H1 (cell line): Measurements from ENCODE around the gene CXCL6. TPM values are rescaled to one million over a fixed set of nuclear protein-coding genes. Genes with fewer than 3 reads are reported as not detected.

ENCODE experiments used
- CTCF ChIA-PET: fragments of 300-600 bp; sonication (Branson Sonifier 250); formaldehyde crosslinking; loops from one replicate; lab custom pipeline; 2021; ENCODE audit not compliant: partially characterized antibody; lab: Charles Lee
- POLR2A ChIA-PET: fragments of 300-600 bp; sonication (Branson Sonifier 250); formaldehyde crosslinking; loops from one replicate; lab custom pipeline; 2021; ENCODE audit warnings: inconsistent platforms; ENCODE audit not compliant: partially characterized antibody; lab: Charles Lee
- DNase-seq, 2 experiments: peaks; one replicate each; pipeline versions ENCODE4 v3.0.0 to v3.0.0-alpha.2; 2010 to 2022; ENCODE audit warnings: low spot score in 2 of 2, low read depth in 1 of 2, mixed read lengths in 1 of 2
- FAIRE-seq: peaks from 2 replicates; lab custom pipeline; 2011; peaks lifted over from hg19 to GRCh38; lab: Jason Lieb, UNC
- H2AFZ ChIP-seq: 2 replicates; pipeline ENCODE4 v1.8.1; 2012; ENCODE audit warnings: low read length, inconsistent platforms
- H2AK5ac ChIP-seq: 2 replicates; pipeline ENCODE4 v1.6.1; 2013; ENCODE audit warnings: low read depth, low read length
- H2BK120ac ChIP-seq: replicated peaks from 2 replicates; pipeline ENCODE3; 2013; ENCODE audit warnings: low read depth, low read length, inconsistent platforms
- H2BK12ac ChIP-seq: 2 replicates; pipeline ENCODE4 v1.6.1; 2013; ENCODE audit warnings: low read depth, low read length
- H2BK15ac ChIP-seq: 2 replicates; pipeline ENCODE4 v1.6.1; 2013; ENCODE audit warnings: low read length
- H2BK20ac ChIP-seq: 2 replicates; pipeline ENCODE4 v1.6.1; 2013; ENCODE audit warnings: low read length
- H2BK5ac ChIP-seq: 2 replicates; pipeline ENCODE4 v1.6.1; 2013; ENCODE audit warnings: low read depth, low read length
- H3K14ac ChIP-seq: 2 replicates; pipeline ENCODE4 v1.6.1; 2013; ENCODE audit warnings: inconsistent platforms; ENCODE audit not compliant: insufficient read length
- H3K18ac ChIP-seq: 2 replicates; pipeline ENCODE4 v1.6.1; 2013; ENCODE audit warnings: low read length; ENCODE audit errors: extremely low read depth
- H3K23ac ChIP-seq: 2 replicates; pipeline ENCODE4 v1.6.1; 2013; ENCODE audit warnings: inconsistent platforms; ENCODE audit not compliant: insufficient read length
- H3K23me2 ChIP-seq: 2 replicates; pipeline ENCODE4 v1.6.1; 2013; ENCODE audit warnings: low read depth, low read length
- H3K27ac ChIP-seq: 2 replicates; pipeline ENCODE4 v1.6.1; 2011; ENCODE audit warnings: low read depth, low read length, inconsistent platforms
- H3K27me3 ChIP-seq, 4 experiments: replicated peaks in 1 of 4; 1 replicate in 1 of 4; 2 replicates in 3 of 4; pipeline versions ENCODE4 v1.6.1 to v1.8.1; 2011 to 2013; ENCODE audit warnings: low read length in 3 of 4, mild to moderate bottlenecking in 3 of 4, inconsistent platforms in 2 of 4, mixed read lengths in 2 of 4, moderate library complexity in 1 of 4; ENCODE audit not compliant: control insufficient read depth in 3 of 4, insufficient read depth in 3 of 4; ENCODE audit errors: extremely low read depth in 1 of 4
- H3K36me3 ChIP-seq, 4 experiments: 2 replicates each; pipeline versions ENCODE4 v1.6.1 to v1.8.1; 2011 to 2013; ENCODE audit warnings: mild to moderate bottlenecking in 4 of 4, low read length in 3 of 4, moderate library complexity in 2 of 4, control low read depth in 1 of 4, inconsistent platforms in 1 of 4; ENCODE audit not compliant: insufficient read depth in 4 of 4, control insufficient read depth in 2 of 4
- H3K4ac ChIP-seq: replicated peaks from 2 replicates; pipeline ENCODE3; 2013; ENCODE audit warnings: low read length, low read depth, mixed read lengths, inconsistent platforms; ENCODE audit not compliant: insufficient read length
- H3K4me1 ChIP-seq, 4 experiments: replicated peaks in 1 of 4; 1 replicate in 1 of 4; 2 replicates in 3 of 4; pipeline versions ENCODE4 v1.6.1 to v1.8.1; 2011 to 2013; ENCODE audit warnings: low read length in 3 of 4, inconsistent platforms in 2 of 4, mixed read lengths in 1 of 4; ENCODE audit not compliant: insufficient read depth in 4 of 4, control insufficient read depth in 3 of 4
- H3K4me2 ChIP-seq, 2 experiments: 2 replicates each; pipeline versions ENCODE4 v1.6.1 to v1.8.1; 2011 to 2013; ENCODE audit warnings: low read depth in 2 of 2, low read length in 2 of 2, control low read depth in 1 of 2, inconsistent platforms in 1 of 2, mild to moderate bottlenecking in 1 of 2; ENCODE audit not compliant: insufficient read depth in 1 of 2
- H3K4me3 ChIP-seq, 4 experiments: fragments of 200-600, 300-600 bp in 1 of 4; sonication (generic), shearing (Covaris generic), sonication (Bioruptor Twin) in 1 of 4; 2 replicates each; pipeline versions ENCODE4 v1.5.1 to v1.8.1; 2011 to 2016; ENCODE audit warnings: low read length in 4 of 4, low read depth in 3 of 4, control low read depth in 2 of 4, inconsistent platforms in 2 of 4, mild to moderate bottlenecking in 2 of 4, mixed read lengths in 1 of 4, moderate library complexity in 1 of 4; ENCODE audit not compliant: insufficient read depth in 2 of 4; ENCODE audit errors: extremely low read depth in 1 of 4
- H3K56ac ChIP-seq: replicated peaks from 2 replicates; pipeline ENCODE3; 2013; ENCODE audit warnings: low read depth, mild to moderate bottlenecking, mixed read lengths, low read length, inconsistent platforms; ENCODE audit not compliant: insufficient read length
- H3K79me1 ChIP-seq: 2 replicates; pipeline ENCODE4 v1.6.1; 2013; ENCODE audit warnings: low read depth, low read length, control low read depth
- H3K79me2 ChIP-seq, 2 experiments: 2 replicates each; pipeline versions ENCODE4 v1.6.1 to v1.8.1; 2012 to 2013; ENCODE audit warnings: low read length in 2 of 2, mild to moderate bottlenecking in 2 of 2, inconsistent platforms in 1 of 2; ENCODE audit not compliant: insufficient read depth in 2 of 2, control insufficient read depth in 1 of 2
- H3K9ac ChIP-seq, 4 experiments: replicated peaks in 1 of 4; 1 replicate in 1 of 4; 2 replicates in 3 of 4; pipeline versions ENCODE4 v1.6.1 to v1.8.1; 2011 to 2013; ENCODE audit warnings: low read depth in 3 of 4, low read length in 3 of 4, control low read depth in 2 of 4, mild to moderate bottlenecking in 2 of 4, moderate library complexity in 2 of 4, inconsistent platforms in 1 of 4; ENCODE audit errors: extremely low read depth in 1 of 4
- H3K9me3 ChIP-seq, 2 experiments: 2 replicates each; pipeline versions ENCODE4 v1.6.1 to v1.8.1; 2012 to 2013; ENCODE audit warnings: mild to moderate bottlenecking in 2 of 2, moderate library complexity in 2 of 2, control low read depth in 1 of 2, inconsistent platforms in 1 of 2, low read depth in 1 of 2, low read length in 1 of 2, mixed read lengths in 1 of 2; ENCODE audit not compliant: insufficient read depth in 2 of 2
- H4K20me1 ChIP-seq, 2 experiments: replicated peaks in 1 of 2; 2 replicates each; pipeline versions ENCODE3 to v1.8.1; 2011 to 2013; ENCODE audit warnings: inconsistent platforms in 2 of 2, low read length in 2 of 2, mild to moderate bottlenecking in 1 of 2; ENCODE audit not compliant: insufficient read depth in 2 of 2, control insufficient read depth in 1 of 2
- H4K5ac ChIP-seq: 2 replicates; pipeline ENCODE4 v1.6.1; 2013; ENCODE audit warnings: low read length, low read depth, mixed read lengths, inconsistent platforms; ENCODE audit not compliant: insufficient read length
- H4K8ac ChIP-seq: 2 replicates; pipeline ENCODE4 v1.8.0; 2013; ENCODE audit warnings: mild to moderate bottlenecking, moderate library complexity, low read length, inconsistent platforms; ENCODE audit not compliant: insufficient read depth; ENCODE audit errors: extremely low read depth
- H4K91ac ChIP-seq: replicated peaks from 2 replicates; pipeline ENCODE3; 2013; ENCODE audit warnings: low read length, mixed read lengths, inconsistent platforms; ENCODE audit not compliant: insufficient read length
- CBX5 ChIP-seq: fragments of 300-800, 300-1000 bp; sonication (generic); IDR thresholded peaks from 2 replicates; pipeline ENCODE4 v1.7.1; 2016; ENCODE audit warnings: antibody characterized with exemption, low read length, low read depth
- CHD2 ChIP-seq: IDR thresholded peaks from 2 replicates; pipeline ENCODE4 v1.6.1; 2012; ENCODE audit warnings: low read length, improper control_type of control experiment
- CREB1 ChIP-seq: IDR thresholded peaks from 2 replicates; pipeline ENCODE4 v1.6.1; 2012; ENCODE audit warnings: inconsistent platforms
- FOSL1 ChIP-seq: IDR thresholded peaks from 2 replicates; pipeline ENCODE4 v1.6.1; 2011; ENCODE audit warnings: mild to moderate bottlenecking, low read depth, low read length, moderate library complexity; ENCODE audit not compliant: insufficient read depth
- GABPA ChIP-seq: IDR thresholded peaks from 2 replicates; pipeline ENCODE4 v1.6.1; 2011; ENCODE audit warnings: mild to moderate bottlenecking, low read length, moderate library complexity, borderline replicate concordance; ENCODE audit not compliant: insufficient read depth
- GTF2F1 ChIP-seq: IDR thresholded peaks from 2 replicates; pipeline ENCODE4 v1.6.1; 2012; ENCODE audit warnings: low read depth, low read length, improper control_type of control experiment, borderline replicate concordance
- RAD21 ChIP-seq, 2 experiments: IDR thresholded peaks in 1 of 2; conservative IDR thresholded peaks in 1 of 2; 2 replicates each; pipeline ENCODE4 v1.6.1; 2011; ENCODE audit warnings: low read depth in 2 of 2, low read length in 2 of 2, improper control_type of control experiment in 1 of 2, inconsistent platforms in 1 of 2, mild to moderate bottlenecking in 1 of 2, moderate library complexity in 1 of 2
- SIRT6 ChIP-seq: IDR thresholded peaks from one replicate; pipeline ENCODE4 v1.7.1; 2012; ENCODE audit warnings: low read length, inconsistent platforms
- TEAD4 ChIP-seq: IDR thresholded peaks from 2 replicates; pipeline ENCODE4 v1.6.1; 2012; ENCODE audit warnings: low read depth, low read length, inconsistent platforms, mixed read lengths
- WGBS, 2 experiments: shearing (Covaris generic) in 1 of 2; methylation state at CpG; one replicate each; pipeline versions ENCODE4 v1.1.6 to v1.1.7; 2013 to 2015; ENCODE audit warnings: low lambda C conversion rate in 2 of 2, mixed read lengths in 2 of 2, inconsistent platforms in 1 of 2, low coverage in 1 of 2, missing lambda C conversion rate in 1 of 2; ENCODE audit not compliant: insufficient replicate concordance in 2 of 2, insufficient coverage in 1 of 2, insufficient read length in 1 of 2; ENCODE audit errors: extremely low coverage in 1 of 2, missing lambda C conversion rate in 1 of 2; 5-methylcytosine and 5-hydroxymethylcytosine counted together
- polyA plus RNA-seq, 7 experiments: library from polyadenylated mRNA; depleted of rRNA in 3 of 7; stranded (reverse) in 5 of 7; unstranded in 2 of 7; fragments of >200 nt in 5 of 7; fragments of 200-250 nt in 2 of 7; gene quantifications; 1 replicate in 5 of 7; 2 replicates in 1 of 7; 4 replicates in 1 of 7; pipeline versions ENCODE4 v1.2.1 to v1.2.3, GENCODE V29; 2011 to 2013; ENCODE audit warnings: missing spikeins in 2 of 7, mixed read lengths in 2 of 7
- total RNA-seq: library from RNA; stranded (reverse); fragmentation: NEBNext Ultra II Directional; extraction: Animal tissue kit (Norgen Biotek cat#: 25700); gene quantifications from 2 replicates; pipeline ENCODE4 v1.2.1, GENCODE V29; 2021
- TF ChIP-seq, protein P1 (sequence below): IDR thresholded peaks from 2 replicates; pipeline ENCODE4 v1.6.1; 2012; ENCODE audit warnings: inconsistent platforms
- TF ChIP-seq, protein P2 (sequence below): IDR thresholded peaks from 2 replicates; pipeline ENCODE4 v1.6.1; 2011; ENCODE audit warnings: low read depth, mild to moderate bottlenecking, low read length; ENCODE audit not compliant: insufficient read depth
- TF ChIP-seq, protein P3 (sequence below): IDR thresholded peaks from 2 replicates; pipeline ENCODE4 v1.6.1; 2012; ENCODE audit warnings: low read length, inconsistent platforms

The CXCL6 gene
- total and polyA plus RNA-seq, 2 of the 8 experiments (the other 6 are each of a cell fraction or from before 2014, with no cell fraction given), result 6.3 to 8.0 TPM

DNA sequence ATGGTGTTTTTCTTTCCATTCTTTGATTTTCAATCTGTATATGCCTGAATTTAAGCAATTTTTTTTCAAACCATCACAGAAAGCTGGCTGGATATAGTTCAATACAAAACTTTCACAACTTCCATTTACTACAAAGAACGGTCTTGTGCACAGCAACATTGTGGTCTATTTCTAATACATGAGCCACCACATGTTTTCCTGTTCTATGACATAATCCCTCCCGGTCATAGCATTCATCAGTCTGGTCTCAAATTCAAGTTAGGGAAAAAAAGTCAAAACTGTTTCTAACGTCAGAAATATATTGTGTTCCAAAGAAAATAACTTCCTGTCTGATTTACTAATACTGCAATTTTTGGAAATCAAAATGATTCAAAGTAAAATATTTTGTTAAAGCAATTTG is 7.5 kb upstream of the CXCL6 start:
- H2BK12ac ChIP-seq, result no peak overlapping the region
- no peak overlapping the region for H3K23ac ChIP-seq
- no peak overlapping the region for H4K5ac ChIP-seq
- H3K79me2 ChIP-seq, result no peaks in the 10 kb centered on the region
- H3K14ac ChIP-seq, result no peak overlapping the region
- H3K18ac ChIP-seq, result no peak overlapping the region
- H3K9me3 ChIP-seq, result 0 out of 4 replicates have a peak, but pooled peaks cover 0 to 4% of the 10 kb centered on the region in 2 experiments
- no peaks in the 10 kb centered on the region for H3K79me1 ChIP-seq
- FAIRE-seq (no peak), DNase-seq (no peak)
- WGBS, 2 experiments, result 91% methylated on average over 3 of the region's 3 CpGs; no CpG with 5 or more reads in 1 of the 2 experiments
- H2BK120ac ChIP-seq, result no peak overlapping the region
- ChIA-PET CTCF (no interaction called here), POLR2A (no interaction called here)
- H2BK5ac ChIP-seq, result no peak overlapping the region
- no peak overlapping the region for H3K27ac ChIP-seq
- H2AK5ac ChIP-seq, result no peak overlapping the region
- H2BK15ac ChIP-seq, result no peak overlapping the region
- H4K8ac ChIP-seq, result no peak overlapping the region
- H3K23me2 ChIP-seq, result no peaks in the 10 kb centered on the region
- H3K56ac ChIP-seq, result no peak overlapping the region
- H4K91ac ChIP-seq, result no peak overlapping the region
- H2AFZ ChIP-seq, result no peak overlapping the region
- H2BK20ac ChIP-seq, result no peak overlapping the region
- H3K4me1 ChIP-seq, result no peaks in the 10 kb centered on the region
- no peak overlapping the region for H3K4me2 ChIP-seq
- H3K9ac ChIP-seq, result no peak overlapping the region
- H3K27me3 ChIP-seq, result no peaks in the 10 kb centered on the region
- no peak overlapping the region for H3K4me3 ChIP-seq
- H4K20me1 ChIP-seq, result no peaks in the 10 kb centered on the region
- H3K4ac ChIP-seq, result no peak overlapping the region
- H3K36me3 ChIP-seq, result no peaks in the 10 kb centered on the region; a peak in 1 of 8 replicates
- TF ChIP-seq RAD21 (IDR thresholded peaks at IDR 0.05 in 1 of 2, conservative IDR thresholded peaks at IDR 0.05 in 1 of 2; ENCODE audit: low read depth in 2 of 2, low read length in 2 of 2), result no peak
- no peak for TF ChIP-seq TEAD4
- no peak for TF ChIP-seq CREB1
- no peak for TF ChIP-seq FOSL1
- no peak for TF ChIP-seq GTF2F1
- TF ChIP-seq GABPA, result no peak
- no peak for TF ChIP-seq CBX5
- no peak for TF ChIP-seq CHD2
- TF ChIP-seq, protein P1, sequence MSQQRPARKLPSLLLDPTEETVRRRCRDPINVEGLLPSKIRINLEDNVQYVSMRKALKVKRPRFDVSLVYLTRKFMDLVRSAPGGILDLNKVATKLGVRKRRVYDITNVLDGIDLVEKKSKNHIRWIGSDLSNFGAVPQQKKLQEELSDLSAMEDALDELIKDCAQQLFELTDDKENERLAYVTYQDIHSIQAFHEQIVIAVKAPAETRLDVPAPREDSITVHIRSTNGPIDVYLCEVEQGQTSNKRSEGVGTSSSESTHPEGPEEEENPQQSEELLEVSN, result no peak
- TF ChIP-seq, protein P2, sequence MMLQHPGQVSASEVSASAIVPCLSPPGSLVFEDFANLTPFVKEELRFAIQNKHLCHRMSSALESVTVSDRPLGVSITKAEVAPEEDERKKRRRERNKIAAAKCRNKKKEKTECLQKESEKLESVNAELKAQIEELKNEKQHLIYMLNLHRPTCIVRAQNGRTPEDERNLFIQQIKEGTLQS, result no peak
- TF ChIP-seq SIRT6, result no peak
- TF ChIP-seq, protein P3, sequence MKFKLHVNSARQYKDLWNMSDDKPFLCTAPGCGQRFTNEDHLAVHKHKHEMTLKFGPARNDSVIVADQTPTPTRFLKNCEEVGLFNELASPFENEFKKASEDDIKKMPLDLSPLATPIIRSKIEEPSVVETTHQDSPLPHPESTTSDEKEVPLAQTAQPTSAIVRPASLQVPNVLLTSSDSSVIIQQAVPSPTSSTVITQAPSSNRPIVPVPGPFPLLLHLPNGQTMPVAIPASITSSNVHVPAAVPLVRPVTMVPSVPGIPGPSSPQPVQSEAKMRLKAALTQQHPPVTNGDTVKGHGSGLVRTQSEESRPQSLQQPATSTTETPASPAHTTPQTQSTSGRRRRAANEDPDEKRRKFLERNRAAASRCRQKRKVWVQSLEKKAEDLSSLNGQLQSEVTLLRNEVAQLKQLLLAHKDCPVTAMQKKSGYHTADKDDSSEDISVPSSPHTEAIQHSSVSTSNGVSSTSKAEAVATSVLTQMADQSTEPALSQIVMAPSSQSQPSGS, result no peak
